K562 (cell line): ENCODE measurements around the gene PSME4. TPM values are rescaled to one million over a fixed set of nuclear protein-coding genes. Genes with fewer than 3 reads are reported as not detected.

ENCODE experiments used
- ATAC-seq: fragments of 200-7000 bp; cut with Tn5 transposase; 3 replicates; pipeline ENCODE4 v1.9.1; 2020; ENCODE audit warnings: moderate library complexity
- BruUV-seq: library from RNA; stranded (reverse); fragments of 400-500 nt; replicated peaks from 2 replicates; lab custom pipeline; 2021; lab: Mats Ljungman, UMichigan
- CTCF ChIA-PET: fragments of 300-600 bp; formaldehyde crosslinking; extraction: SDS; loops from one replicate; lab custom pipeline; 2021; ENCODE audit warnings: low intra/inter-chr PET ratio; lab: Yijun Ruan, JAX
- POLR2A ChIA-PET: fragments of 300-600, 350-650 bp; sonication (Branson Sonifier 250); formaldehyde crosslinking; extraction: SDS; loops from one replicate; lab custom pipeline; 2021; ENCODE audit warnings: antibody characterized with exemption, inconsistent platforms; lab: Yijun Ruan, JAX
- DNase-seq, 4 experiments: peaks; one replicate each; pipeline versions ENCODE4 v3.0.0 to v3.0.0-alpha.2; 2011 to 2018; ENCODE audit warnings: low spot score in 3 of 4, mixed read lengths in 3 of 4; ENCODE audit errors: extremely low read depth in 1 of 4
- FAIRE-seq: peaks from 2 replicates; lab custom pipeline; 2011; peaks lifted over from hg19 to GRCh38; lab: Jason Lieb, UNC
- H2AFZ ChIP-seq: 2 replicates; pipeline ENCODE4 v1.6.0; 2011; ENCODE audit warnings: low read depth, low read length, control low read depth, inconsistent platforms
- H3K27ac ChIP-seq: fragments of 200-600 bp; 3 replicates; pipeline ENCODE4 v1.8.0; 2011; ENCODE audit warnings: low read depth, mild to moderate bottlenecking, control low read depth, inconsistent platforms, low read length, moderate library complexity, mixed read lengths; ENCODE audit errors: extremely low read depth
- H3K27me3 ChIP-seq, 2 experiments: fragments of 300-600 bp in 1 of 2; 2 replicates in 1 of 2; 3 replicates in 1 of 2; pipeline versions ENCODE4 v1.6.0 to v1.8.0; 2011; ENCODE audit warnings: inconsistent platforms in 2 of 2, low read length in 2 of 2, mild to moderate bottlenecking in 1 of 2, mixed read lengths in 1 of 2, moderate library complexity in 1 of 2; ENCODE audit not compliant: control insufficient read depth in 2 of 2, insufficient read depth in 2 of 2
- H3K36me3 ChIP-seq: fragments of 300-600 bp; 3 replicates; pipeline ENCODE4 v1.8.0; 2011; ENCODE audit warnings: mild to moderate bottlenecking, low read length, inconsistent platforms; ENCODE audit not compliant: control insufficient read depth, insufficient read depth
- H3K4me1 ChIP-seq, 2 experiments: fragments of 200-600 bp in 1 of 2; replicated peaks in 1 of 2; 2 replicates in 1 of 2; 3 replicates in 1 of 2; pipeline versions ENCODE4 v1.5.1 to v1.8.0; 2011; ENCODE audit warnings: inconsistent platforms in 2 of 2, low read length in 2 of 2, mild to moderate bottlenecking in 1 of 2, mixed read lengths in 1 of 2, moderate library complexity in 1 of 2; ENCODE audit not compliant: control insufficient read depth in 2 of 2, insufficient read depth in 2 of 2
- H3K4me2 ChIP-seq: 2 replicates; pipeline ENCODE4 v1.6.1; 2011; ENCODE audit warnings: low read length, control low read depth, inconsistent platforms, mixed read lengths; ENCODE audit not compliant: insufficient read depth
- H3K4me3 ChIP-seq: fragments of 200-600 bp; sonication (generic), shearing (Covaris generic); 2 replicates; pipeline ENCODE4 v1.5.1; 2016; ENCODE audit warnings: control low read depth, inconsistent platforms
- H3K79me2 ChIP-seq: fragments of 200-600 bp; 3 replicates; pipeline ENCODE4 v1.8.0; 2011; ENCODE audit warnings: low read length, inconsistent platforms; ENCODE audit not compliant: control insufficient read depth, insufficient read depth
- H3K9ac ChIP-seq, 2 experiments: 2 replicates each; pipeline versions ENCODE4 v1.6.0 to v1.6.1; 2011; ENCODE audit warnings: low read depth in 2 of 2, low read length in 2 of 2, control low read depth in 1 of 2, inconsistent platforms in 1 of 2, mild to moderate bottlenecking in 1 of 2, mixed read lengths in 1 of 2; ENCODE audit not compliant: insufficient read depth in 1 of 2
- H3K9me1 ChIP-seq: one replicate; pipeline ENCODE4 v1.6.0; 2011; ENCODE audit warnings: inconsistent platforms, mild to moderate bottlenecking, low read length, moderate library complexity; ENCODE audit not compliant: control insufficient read depth, insufficient read depth
- H3K9me3 ChIP-seq: replicated peaks from 2 replicates; pipeline ENCODE4 v1.5.1; 2011; ENCODE audit warnings: low read depth, low read length, inconsistent platforms; ENCODE audit not compliant: control insufficient read depth, insufficient read depth
- H4K20me1 ChIP-seq: replicated peaks from 2 replicates; pipeline ENCODE4 v1.6.1; 2011; ENCODE audit warnings: low read length, inconsistent platforms, mixed read lengths; ENCODE audit not compliant: control insufficient read depth, insufficient read depth
- CHD4 ChIP-seq: fragments of 200-600 bp; sonication (generic); IDR thresholded peaks from 3 replicates; pipeline ENCODE4 v1.6.1; 2012; ENCODE audit warnings: low read depth, mild to moderate bottlenecking, mixed read lengths, low read length, inconsistent platforms; ENCODE audit not compliant: insufficient read depth, insufficient replicate concordance, poor library complexity, severe bottlenecking
- COPS2 ChIP-seq: fragments of 450-650 bp; conservative IDR thresholded peaks from 2 replicates; pipeline ENCODE4 v1.6.1; 2016; ENCODE audit warnings: mild to moderate bottlenecking, moderate library complexity
- EWSR1 ChIP-seq: fragments of 450-650 bp; IDR thresholded peaks from 2 replicates; pipeline ENCODE4 v1.6.1; 2018; ENCODE audit warnings: borderline replicate concordance, mild to moderate bottlenecking, low read depth, moderate library complexity; ENCODE audit not compliant: partially characterized antibody
- FOXM1 ChIP-seq, 2 experiments: fragments of 450-650 bp in 1 of 2; sonication (generic) in 1 of 2; formaldehyde crosslinking in 1 of 2; IDR thresholded peaks; 2 replicates each; pipeline versions ENCODE4 v1.6.1 to v1.9.0; 2017 to 2022; ENCODE audit warnings: low read depth in 2 of 2, mild to moderate bottlenecking in 2 of 2, missing genetic modification reagents in 1 of 2, moderate library complexity in 1 of 2
- GATAD2B ChIP-seq: fragments of 450-650 bp; IDR thresholded peaks from 2 replicates; pipeline ENCODE4 v1.6.1; 2017; ENCODE audit warnings: mild to moderate bottlenecking, borderline replicate concordance
- ILK ChIP-seq: fragments of 450-650 bp; IDR thresholded peaks from 2 replicates; pipeline ENCODE4 v1.6.1; 2016; ENCODE audit warnings: missing genetic modification characterization, low read depth, mild to moderate bottlenecking, missing compliant biosample characterization, moderate library complexity, borderline replicate concordance
- POLR2A ChIP-seq: fragments of 450-650 bp; conservative IDR thresholded peaks from 2 replicates; pipeline ENCODE4 v1.6.1; 2016
- POLR3A ChIP-seq: IDR thresholded peaks from 2 replicates; pipeline ENCODE4 v1.6.1; 2011; ENCODE audit warnings: borderline replicate concordance, mild to moderate bottlenecking, moderate library complexity; ENCODE audit not compliant: insufficient read length, insufficient read depth; ENCODE audit errors: extremely low read depth
- RAD21 ChIP-seq, 2 experiments: fragments of 250-450 bp in 1 of 2; fragments of 450-650 bp in 1 of 2; sonication (Bioruptor Pico) in 1 of 2; formaldehyde crosslinking in 1 of 2; IDR thresholded peaks in 1 of 2; conservative IDR thresholded peaks in 1 of 2; 2 replicates each; pipeline versions ENCODE4 v1.4.0 to v1.8.0; 2020 to 2022; ENCODE audit warnings: mild to moderate bottlenecking in 2 of 2, moderate library complexity in 1 of 2
- SETDB1 ChIP-seq: IDR thresholded peaks from one replicate; pipeline ENCODE4 v1.6.1; 2012; ENCODE audit warnings: low read length, control low read depth, inconsistent platforms
- SOX6 ChIP-seq: fragments of 450-650 bp; IDR thresholded peaks from 2 replicates; pipeline ENCODE4 v1.6.1; 2014; ENCODE audit warnings: mild to moderate bottlenecking
- SRSF3 ChIP-seq: fragments of 200-400 bp; formaldehyde crosslinking; IDR thresholded peaks from 2 replicates; pipeline ENCODE4 v1.6.1; 2016; ENCODE audit warnings: mild to moderate bottlenecking, low read length, moderate library complexity; ENCODE audit not compliant: insufficient read depth
- XRCC4 ChIP-seq: IDR thresholded peaks from one replicate; pipeline ENCODE4 v1.6.1; 2011; ENCODE audit not compliant: insufficient read depth, insufficient read length; ENCODE audit errors: extremely low read depth
- ZNF76 ChIP-seq: fragments of 250-450 bp; sonication (Bioruptor Pico); IDR thresholded peaks from 2 replicates; pipeline ENCODE4 v1.4.0; 2020; ENCODE audit warnings: mild to moderate bottlenecking, moderate library complexity, borderline replicate concordance
- WGBS: fragments of 100-300 bp; shearing (Covaris generic); methylation state at CpG from one replicate; pipeline ENCODE4 v1.1.6; 2016; ENCODE audit warnings: low coverage, mixed read lengths; ENCODE audit not compliant: insufficient coverage; ENCODE audit errors: missing lambda C conversion rate; 5-methylcytosine and 5-hydroxymethylcytosine counted together
- in situ Hi-C: fragments of 300-500 bp; cut with MboI; formaldehyde crosslinking; loops from 4 replicates; pipeline ENCODE4 v1.15.0; 2018; ENCODE audit warnings: inconsistent platforms, mixed read lengths
- intact Hi-C: fragments of 100-400 bp; cut with micrococcal nuclease; formaldehyde crosslinking; loops from 2 replicates; pipeline ENCODE4 v1.14.2; 2022
- polyA plus RNA-seq, 8 experiments: library from polyadenylated mRNA; depleted of rRNA in 4 of 8; stranded (reverse) in 5 of 8; unstranded in 3 of 8; fragments of >200 nt; fragmentation: Nextera tagmentation in 2 of 8; fragmentation: Illumina TruSeq in 1 of 8; extraction: Ambion mirVana in 2 of 8; extraction: Trizol in 1 of 8; gene quantifications; 2 replicates each; pipeline versions ENCODE4 v1.2.1 to v1.2.3, GENCODE V29; 2011 to 2014; ENCODE audit warnings: inconsistent platforms in 1 of 8, missing spikeins in 1 of 8
- total RNA-seq, 7 experiments: library from RNA; depleted of rRNA in 6 of 7; stranded (reverse); fragments of >200 nt in 6 of 7; fragmentation: Illumina TruSeq in 2 of 7; extraction: Trizol in 2 of 7; gene quantifications; 2 replicates each; pipeline versions ENCODE4 v1.2.1 to v1.2.3, GENCODE V29; 2011 to 2021; ENCODE audit warnings: low replicate concordance in 1 of 7
- TF ChIP-seq, protein P1 (sequence below): fragments of 450-650 bp; formaldehyde crosslinking; IDR thresholded peaks from 2 replicates; pipeline ENCODE4 v1.4.0; 2020; ENCODE audit warnings: mild to moderate bottlenecking
- TF ChIP-seq, protein P2 (sequence below): fragments of 200-800 bp; sonication (Bioruptor generic); IDR thresholded peaks from 2 replicates; pipeline ENCODE4 v1.6.1; 2016; ENCODE audit warnings: missing genetic modification characterization, missing compliant biosample characterization

Gene PSME4
- total and polyA plus RNA-seq, 9 of the 15 experiments (the other 6 are each of a cell fraction or from before 2014, with no cell fraction given): 24.3 to 77.8 (median 40.5) TPM

DNA sequence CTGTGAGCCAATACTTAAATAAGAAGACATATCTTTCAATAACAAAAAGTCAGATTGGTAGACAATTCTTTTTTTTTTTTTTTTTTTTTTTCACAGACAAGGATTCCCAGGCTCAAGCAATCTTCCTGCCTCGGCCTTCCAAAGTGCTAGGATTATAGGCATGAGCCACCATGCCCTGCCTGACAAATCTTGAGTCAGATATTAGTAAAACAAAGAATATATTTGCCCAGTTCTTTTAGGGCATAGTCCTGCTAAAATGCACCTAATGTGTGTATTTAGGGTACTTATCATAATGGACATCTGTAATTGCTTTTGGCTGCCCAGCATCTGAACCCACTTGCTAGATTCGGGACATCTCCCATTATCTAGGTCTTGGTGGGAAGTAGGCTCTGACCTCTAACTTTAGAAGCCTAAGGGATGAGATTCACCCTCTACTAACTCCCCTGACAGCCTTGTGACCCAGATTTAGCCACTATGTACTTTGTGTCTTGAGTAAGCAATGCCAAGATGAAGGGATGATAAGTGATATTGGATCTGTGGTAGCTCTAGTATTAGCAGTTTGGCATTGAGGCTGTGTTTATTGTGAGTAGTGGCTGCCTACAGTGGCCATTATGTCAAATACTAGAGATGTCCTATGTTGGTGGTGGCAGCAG lies 18.5 kb upstream of the PSME4 start:
- intact Hi-C loops: no loop called here
- Histone ChIP-seq H3K4me2 (no peak overlapping the region), H3K9me1 (no peaks in the 10 kb centered on the region), H3K9me3 (no peaks in the 10 kb centered on the region), H3K9ac (no peak overlapping the region), H3K27ac (no peak overlapping the region), H3K79me2 (no peaks in the 10 kb centered on the region), H3K4me3 (no peak overlapping the region), H3K4me1 (no peaks in the 10 kb centered on the region), H4K20me1 (no peaks in the 10 kb centered on the region), H3K27me3 (no peaks in the 10 kb centered on the region), H2AFZ (no peak overlapping the region), H3K36me3 (no peaks in the 10 kb centered on the region)
- CTCF ChIA-PET: no interaction called here
- ATAC-seq (no peak), FAIRE-seq (no peak), DNase-seq (no peak)
- BruUV-seq: no TSS peak
- POLR2A ChIA-PET: interaction anchor here (0.7 kb wide), 1 partner anchor 18 kb away, joined by 3 read pairs; the partner anchor contains the start of gene PSME4
- in situ Hi-C loops: no loop called here
- 54% methylated on average over 2 of the region's 2 CpGs for WGBS
- no peak for TF ChIP-seq ZNF76 (CRISPR knock-in tag)
- no peak for TF ChIP-seq CHD4
- TF ChIP-seq COPS2: no peak
- TF ChIP-seq, protein P1, sequence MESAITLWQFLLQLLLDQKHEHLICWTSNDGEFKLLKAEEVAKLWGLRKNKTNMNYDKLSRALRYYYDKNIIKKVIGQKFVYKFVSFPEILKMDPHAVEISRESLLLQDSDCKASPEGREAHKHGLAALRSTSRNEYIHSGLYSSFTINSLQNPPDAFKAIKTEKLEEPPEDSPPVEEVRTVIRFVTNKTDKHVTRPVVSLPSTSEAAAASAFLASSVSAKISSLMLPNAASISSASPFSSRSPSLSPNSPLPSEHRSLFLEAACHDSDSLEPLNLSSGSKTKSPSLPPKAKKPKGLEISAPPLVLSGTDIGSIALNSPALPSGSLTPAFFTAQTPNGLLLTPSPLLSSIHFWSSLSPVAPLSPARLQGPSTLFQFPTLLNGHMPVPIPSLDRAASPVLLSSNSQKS (CRISPR knock-in tag): no peak
- TF ChIP-seq EWSR1: no peak
- TF ChIP-seq GATAD2B: no peak
- TF ChIP-seq FOXM1 (IDR thresholded peaks at IDR 0.05; ENCODE audit: low read depth): no peak
- TF ChIP-seq FOXM1 (CRISPR knock-in tag; IDR thresholded peaks at IDR 0.05; ENCODE audit: low read depth): no peak
- no peak for TF ChIP-seq SRSF3
- no peak for TF ChIP-seq ILK (tag)
- TF ChIP-seq SOX6: no peak
- no peak for TF ChIP-seq XRCC4
- TF ChIP-seq RAD21 (CRISPR knock-in tag; conservative IDR thresholded peaks at IDR 0.05 in 1 of 2, IDR thresholded peaks at IDR 0.05 in 1 of 2): no peak
- TF ChIP-seq SETDB1: no peak
- no peak for TF ChIP-seq POLR2A
- TF ChIP-seq POLR3A: no peak
- TF ChIP-seq, protein P2, sequence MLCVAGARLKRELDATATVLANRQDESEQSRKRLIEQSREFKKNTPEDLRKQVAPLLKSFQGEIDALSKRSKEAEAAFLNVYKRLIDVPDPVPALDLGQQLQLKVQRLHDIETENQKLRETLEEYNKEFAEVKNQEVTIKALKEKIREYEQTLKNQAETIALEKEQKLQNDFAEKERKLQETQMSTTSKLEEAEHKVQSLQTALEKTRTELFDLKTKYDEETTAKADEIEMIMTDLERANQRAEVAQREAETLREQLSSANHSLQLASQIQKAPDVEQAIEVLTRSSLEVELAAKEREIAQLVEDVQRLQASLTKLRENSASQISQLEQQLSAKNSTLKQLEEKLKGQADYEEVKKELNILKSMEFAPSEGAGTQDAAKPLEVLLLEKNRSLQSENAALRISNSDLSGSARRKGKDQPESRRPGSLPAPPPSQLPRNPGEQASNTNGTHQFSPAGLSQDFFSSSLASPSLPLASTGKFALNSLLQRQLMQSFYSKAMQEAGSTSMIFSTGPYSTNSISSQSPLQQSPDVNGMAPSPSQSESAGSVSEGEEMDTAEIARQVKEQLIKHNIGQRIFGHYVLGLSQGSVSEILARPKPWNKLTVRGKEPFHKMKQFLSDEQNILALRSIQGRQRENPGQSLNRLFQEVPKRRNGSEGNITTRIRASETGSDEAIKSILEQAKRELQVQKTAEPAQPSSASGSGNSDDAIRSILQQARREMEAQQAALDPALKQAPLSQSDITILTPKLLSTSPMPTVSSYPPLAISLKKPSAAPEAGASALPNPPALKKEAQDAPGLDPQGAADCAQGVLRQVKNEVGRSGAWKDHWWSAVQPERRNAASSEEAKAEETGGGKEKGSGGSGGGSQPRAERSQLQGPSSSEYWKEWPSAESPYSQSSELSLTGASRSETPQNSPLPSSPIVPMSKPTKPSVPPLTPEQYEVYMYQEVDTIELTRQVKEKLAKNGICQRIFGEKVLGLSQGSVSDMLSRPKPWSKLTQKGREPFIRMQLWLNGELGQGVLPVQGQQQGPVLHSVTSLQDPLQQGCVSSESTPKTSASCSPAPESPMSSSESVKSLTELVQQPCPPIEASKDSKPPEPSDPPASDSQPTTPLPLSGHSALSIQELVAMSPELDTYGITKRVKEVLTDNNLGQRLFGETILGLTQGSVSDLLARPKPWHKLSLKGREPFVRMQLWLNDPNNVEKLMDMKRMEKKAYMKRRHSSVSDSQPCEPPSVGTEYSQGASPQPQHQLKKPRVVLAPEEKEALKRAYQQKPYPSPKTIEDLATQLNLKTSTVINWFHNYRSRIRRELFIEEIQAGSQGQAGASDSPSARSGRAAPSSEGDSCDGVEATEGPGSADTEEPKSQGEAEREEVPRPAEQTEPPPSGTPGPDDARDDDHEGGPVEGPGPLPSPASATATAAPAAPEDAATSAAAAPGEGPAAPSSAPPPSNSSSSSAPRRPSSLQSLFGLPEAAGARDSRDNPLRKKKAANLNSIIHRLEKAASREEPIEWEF: no peak
